ENCODE data around the gene ATP13A5.

ATP13A5 gene

GRCh38 chr3:193292386-193292785, 86.2 kb downstream of the ATP13A5 start:
- no peak for DNase-seq
- in situ Hi-C loops (cut with HindIII; ENCODE audit: low pct_ligation_motif_present, low pct_unique_long_range_greater_than_20kb, low sequenced_read_pairs) = no loop called here

- in situ Hi-C loops (cut with HindIII; ENCODE audit: low pct_ligation_motif_present, low pct_unique_long_range_greater_than_20kb, low sequenced_read_pairs) = no loop called here
- no peak for DNase-seq
Measured at GRCh38 chr3:193271101-193271840, 107.3 kb downstream of the ATP13A5 start.

- no peak for DNase-seq
- in situ Hi-C loops (cut with HindIII; ENCODE audit: low pct_ligation_motif_present, low pct_unique_long_range_greater_than_20kb, low sequenced_read_pairs) = no loop called here
Measured at GRCh38 chr3:193270451-193270850, 108.1 kb downstream of the ATP13A5 start.

DNA sequence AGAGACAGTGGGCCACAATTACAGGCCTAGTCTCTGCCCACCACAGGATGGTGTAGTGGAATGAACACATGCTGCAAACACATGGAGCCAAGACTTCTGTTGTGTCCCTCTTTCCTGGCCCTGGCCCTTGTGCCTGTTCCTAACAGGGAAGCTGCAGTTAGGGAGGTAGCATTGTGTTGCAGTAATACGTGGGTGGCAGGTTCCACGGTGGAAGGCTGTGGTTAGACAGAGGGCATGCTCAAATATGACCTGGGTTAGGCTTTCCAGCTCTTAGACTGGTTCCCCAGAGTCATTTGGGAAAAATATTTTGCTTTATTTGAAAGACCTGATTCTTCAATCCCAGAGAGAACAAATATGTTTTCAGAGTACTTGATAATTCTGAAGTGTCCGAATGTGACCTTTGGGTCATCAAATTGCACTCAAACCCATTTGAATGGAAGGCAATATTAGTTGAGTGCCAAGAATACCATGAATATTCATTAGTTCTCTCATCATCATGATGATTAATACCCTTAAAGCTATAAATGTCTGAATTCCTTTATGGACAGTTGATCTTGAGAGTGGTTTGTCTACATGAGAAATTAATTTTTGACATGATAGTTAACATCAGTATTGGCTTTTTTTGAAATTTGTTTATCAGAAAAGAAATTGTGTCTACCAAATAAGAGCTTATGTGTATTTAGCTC, 109.1 kb downstream of the ATP13A5 start:
- DNase-seq = no peak
- in situ Hi-C loops (cut with HindIII; ENCODE audit: low pct_ligation_motif_present, low pct_unique_long_range_greater_than_20kb, low sequenced_read_pairs) = no loop called here

DNA sequence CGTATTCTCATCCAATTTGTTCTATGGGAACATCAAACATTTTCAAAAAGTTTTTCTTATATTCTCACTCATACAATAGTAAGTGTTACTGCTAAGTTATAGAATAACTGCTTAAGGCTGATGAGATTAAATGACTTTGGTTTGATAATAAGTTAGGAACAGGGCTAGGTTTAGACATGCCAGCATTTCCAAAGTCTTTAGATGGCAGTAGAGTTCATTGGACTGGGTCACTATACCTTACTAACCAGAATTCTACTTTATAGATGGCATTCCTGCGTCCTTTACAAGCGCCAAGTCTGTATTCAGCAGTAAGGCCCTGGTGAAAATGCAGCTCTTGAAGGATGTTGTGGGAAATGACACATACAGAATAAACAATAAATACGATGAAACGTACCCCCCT, 115.8 kb downstream of the ATP13A5 start:
- in situ Hi-C loops (cut with HindIII; ENCODE audit: low pct_ligation_motif_present, low pct_unique_long_range_greater_than_20kb, low sequenced_read_pairs) = no loop called here

DNA sequence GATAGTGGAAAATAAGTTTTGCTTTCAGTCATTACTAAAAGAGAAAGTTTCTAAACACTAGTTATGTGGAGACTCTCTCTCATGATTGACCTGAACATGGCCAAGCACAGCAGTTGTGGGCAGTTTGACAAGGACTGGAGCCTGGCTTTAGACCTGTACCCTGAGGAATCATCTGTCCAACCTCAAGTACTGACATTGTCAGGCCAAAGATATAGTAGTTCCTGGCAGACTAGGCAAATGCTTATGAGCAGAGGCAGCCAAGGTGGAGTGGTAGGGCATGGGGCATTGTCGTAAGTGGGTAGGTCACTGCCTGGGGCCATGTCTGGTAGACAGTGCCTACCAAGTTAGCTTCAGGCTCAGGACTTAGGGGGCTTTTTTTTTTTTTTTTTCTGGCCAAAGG, 116.6 kb downstream of the ATP13A5 start:
- no peak for DNase-seq
- in situ Hi-C loops (cut with HindIII; ENCODE audit: low pct_ligation_motif_present, low pct_unique_long_range_greater_than_20kb, low sequenced_read_pairs) = no loop called here

More for the DNA sequence above, 115.8 kb downstream of the ATP13A5 start:
- no peak for DNase-seq

DNA sequence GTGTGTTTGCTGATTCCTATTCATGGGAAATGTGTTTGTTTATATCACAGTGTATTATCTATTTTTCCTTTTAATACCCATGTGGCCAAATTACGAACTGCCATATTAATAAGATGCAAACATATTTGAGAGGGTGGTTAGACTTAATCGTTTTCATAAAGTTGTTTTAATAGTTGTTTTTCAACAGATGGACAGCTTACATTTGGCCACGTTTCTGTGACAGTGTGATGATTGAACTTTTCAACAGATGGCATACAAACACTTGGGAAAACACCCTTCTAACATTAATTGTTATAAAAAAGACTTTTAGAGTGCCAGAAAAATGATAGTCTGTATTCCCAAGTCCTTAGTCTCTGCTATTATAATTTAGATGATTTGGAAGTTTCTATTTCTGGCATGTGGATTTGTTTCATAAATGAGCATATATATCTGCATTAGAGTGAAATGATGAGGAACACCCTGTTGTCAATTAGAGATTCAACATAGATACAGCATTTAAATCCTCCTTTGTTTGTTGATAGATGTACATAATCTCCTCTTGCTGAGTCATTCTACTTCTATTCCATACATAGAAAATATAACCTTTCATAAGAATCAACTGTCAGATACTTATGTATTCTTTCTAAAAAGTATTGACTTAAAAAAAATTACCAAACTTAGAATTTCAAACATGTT, 124.4 kb downstream of the ATP13A5 start:
- in situ Hi-C loops (cut with HindIII; ENCODE audit: low pct_ligation_motif_present, low pct_unique_long_range_greater_than_20kb, low sequenced_read_pairs) = no loop called here
- DNase-seq = no peak

DNA sequence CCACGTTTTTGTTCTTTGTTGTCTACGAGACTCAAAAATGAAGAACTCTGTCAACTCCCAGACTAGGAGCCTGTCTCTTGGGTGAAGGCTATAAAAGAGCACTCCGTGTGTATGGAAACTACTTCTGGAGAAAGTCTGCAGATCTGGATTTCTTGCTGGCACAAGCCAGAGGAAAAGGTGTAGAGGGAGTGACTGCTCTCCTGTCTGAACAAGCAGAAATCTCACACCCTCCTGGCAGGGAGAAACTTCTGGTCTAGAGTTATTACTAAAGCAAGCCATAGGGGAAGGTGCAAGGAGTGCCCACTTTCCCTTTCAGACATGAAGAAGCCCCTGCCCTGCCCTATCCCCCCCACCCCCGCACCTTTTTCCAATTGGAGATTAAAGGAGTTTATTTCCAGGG, 128.1 kb downstream of the ATP13A5 start:
- in situ Hi-C loops (cut with HindIII; ENCODE audit: low pct_ligation_motif_present, low pct_unique_long_range_greater_than_20kb, low sequenced_read_pairs) = no loop called here
- DNase-seq = no peak

- in situ Hi-C loops (cut with HindIII; ENCODE audit: low pct_ligation_motif_present, low pct_unique_long_range_greater_than_20kb, low sequenced_read_pairs) = no loop called here
- no peak for DNase-seq
Measured at GRCh38 chr3:193248848-193249468, 129.6 kb downstream of the ATP13A5 start.

GRCh38 chr3:193243571-193243970, 135.0 kb downstream of the ATP13A5 start:
- no peak for DNase-seq
- in situ Hi-C loops (cut with HindIII; ENCODE audit: low pct_ligation_motif_present, low pct_unique_long_range_greater_than_20kb, low sequenced_read_pairs) = no loop called here

- in situ Hi-C loops (cut with HindIII; ENCODE audit: low pct_ligation_motif_present, low pct_unique_long_range_greater_than_20kb, low sequenced_read_pairs) = no loop called here
- DNase-seq = no peak
Measured at GRCh38 chr3:193241716-193242115, 136.8 kb downstream of the ATP13A5 start.

- in situ Hi-C loops (cut with HindIII; ENCODE audit: low pct_ligation_motif_present, low pct_unique_long_range_greater_than_20kb, low sequenced_read_pairs) = no loop called here
- peak; percentile 19 for DNase-seq
Measured at GRCh38 chr3:193240850-193241706, 137.5 kb downstream of the ATP13A5 start, which contains the start of gene PLAAT1. PLAAT1 (plus strand) TSS chr3:193241222; CDS start chr3:193255651, 14,429 bp downstream.

DNA sequence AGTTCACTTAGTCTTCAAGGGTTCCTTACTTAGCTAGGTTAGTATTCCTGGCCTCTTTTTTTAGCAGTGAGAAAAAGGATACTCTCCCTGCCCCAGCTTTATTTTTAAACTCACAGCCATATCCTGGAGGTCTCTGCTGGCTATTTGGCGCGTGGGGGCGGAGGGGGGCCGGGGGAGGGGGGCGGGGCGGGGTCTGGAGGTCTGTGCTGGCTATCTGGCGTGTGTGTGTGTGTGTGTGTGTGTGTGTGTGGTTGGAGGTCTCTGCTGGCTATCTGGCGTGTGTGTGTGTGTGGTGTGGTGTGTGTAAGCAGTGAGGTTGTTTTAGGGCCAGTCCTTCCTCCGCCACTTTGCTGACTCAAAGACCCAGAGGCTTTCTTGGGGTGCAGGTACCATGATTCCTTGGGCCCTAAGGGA, 138.1 kb downstream of the ATP13A5 start:
- DNase-seq = no peak
- in situ Hi-C loops (cut with HindIII; ENCODE audit: low pct_ligation_motif_present, low pct_unique_long_range_greater_than_20kb, low sequenced_read_pairs) = no loop called here

GRCh38 chr3:193237030-193237429, 141.5 kb downstream of the ATP13A5 start:
- DNase-seq = no peak
- in situ Hi-C loops (cut with HindIII; ENCODE audit: low pct_ligation_motif_present, low pct_unique_long_range_greater_than_20kb, low sequenced_read_pairs) = no loop called here

- DNase-seq = no peak
- in situ Hi-C loops (cut with HindIII; ENCODE audit: low pct_ligation_motif_present, low pct_unique_long_range_greater_than_20kb, low sequenced_read_pairs) = no loop called here
Measured at GRCh38 chr3:193236599-193236998, 142.0 kb downstream of the ATP13A5 start.

DNA sequence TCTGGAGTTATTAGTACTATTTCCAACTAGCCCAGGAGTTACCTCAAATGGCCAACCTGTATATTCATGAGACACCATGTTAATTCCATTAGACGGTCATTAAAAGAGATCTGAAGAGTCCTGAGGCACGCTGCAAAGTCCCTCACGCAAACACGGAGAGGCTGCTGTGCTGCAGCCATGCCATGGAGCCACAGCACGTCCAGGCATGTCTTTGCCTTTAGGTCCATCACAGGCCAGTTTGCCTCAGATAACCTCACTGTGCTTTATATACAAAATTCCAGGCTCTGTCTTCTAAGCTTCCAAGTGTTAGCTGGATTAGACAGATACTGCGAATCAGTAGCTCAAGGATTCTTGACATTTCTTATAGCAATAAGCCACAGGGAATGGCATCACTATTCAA, 147.4 kb downstream of the ATP13A5 start:
- DNase-seq = no peak
- in situ Hi-C loops (cut with HindIII; ENCODE audit: low pct_ligation_motif_present, low pct_unique_long_range_greater_than_20kb, low sequenced_read_pairs) = no loop called here

GRCh38 chr3:193230610-193231009, 147.9 kb downstream of the ATP13A5 start:
- in situ Hi-C loops (cut with HindIII; ENCODE audit: low pct_ligation_motif_present, low pct_unique_long_range_greater_than_20kb, low sequenced_read_pairs) = no loop called here
- DNase-seq = no peak

- in situ Hi-C loops (cut with HindIII; ENCODE audit: low pct_ligation_motif_present, low pct_unique_long_range_greater_than_20kb, low sequenced_read_pairs) = no loop called here
- DNase-seq = no peak
Measured at GRCh38 chr3:193229851-193230420, 148.6 kb downstream of the ATP13A5 start.

Data from ACHN (cell line).